Measurements from ENCODE around the gene HLA-DMA. TPM values are rescaled to one million over a fixed set of nuclear protein-coding genes. Genes with fewer than 3 reads are reported as not detected.

The HLA-DMA gene
- total and polyA plus RNA-seq, 2 of the 13 experiments (the other 11 are each of a cell fraction or from before 2014, with no cell fraction given), result 0.70 to 0.71 TPM

DNA sequence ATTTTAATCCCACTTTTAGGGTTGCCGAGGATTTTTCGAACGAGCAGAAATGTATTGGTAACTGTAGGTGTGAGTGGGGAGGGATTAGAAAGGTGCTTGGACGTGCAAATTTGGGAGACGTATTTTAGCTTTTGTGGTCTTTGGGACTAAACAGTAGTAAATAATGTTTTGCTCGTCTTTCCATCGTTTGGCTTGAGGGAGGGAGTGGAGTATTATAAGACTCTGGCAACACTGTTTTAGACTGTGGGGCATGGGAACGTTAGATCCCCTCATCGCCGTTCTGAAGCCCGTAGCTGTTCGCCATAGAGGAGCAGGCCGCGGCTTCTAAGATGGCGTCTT is 18.3 kb upstream of the HLA-DMA start (continued):
- TF ChIP-seq GABPA (IDR thresholded peaks at IDR 0.05; ENCODE audit: low read depth, low read length) (no peak), GABPA (CRISPR knock-in tag; IDR thresholded peaks at IDR 0.05; ENCODE audit: low read depth) (peak; percentile 33; the same call in 1 of the 2 replicates), ZNF747 (CRISPR knock-in tag; IDR thresholded peaks at IDR 0.05; ENCODE audit: borderline replicate concordance) (0 out of 2 replicates have a peak, but pooled peaks have one; percentile 37), ZNF775 (CRISPR knock-in tag; IDR thresholded peaks at IDR 0.05; ENCODE audit: borderline replicate concordance) (0 out of 2 replicates have a peak, but pooled peaks have one; percentile 66)

GRCh38 chr6:32970413-32971241 is 17.7 kb upstream of the HLA-DMA start:
- CTCF ChIA-PET (ENCODE audit: low intra/inter-chr PET ratio, low total read pairs), result no interaction called here
- Histone ChIP-seq H3K4me3 (replicated peaks in 1 of 3; ENCODE audit: insufficient read depth in 1 of 3, low read depth in 2 of 3, low read length in 3 of 3) (peak overlapping the region; percentile 75 to 96 (median 78)), H4K20me1 (ENCODE audit: insufficient read depth, low read length) (peaks cover 36% of the 10 kb centered on the region), H2AFZ (ENCODE audit: low read length) (no peak overlapping the region), H3K9ac (ENCODE audit: insufficient read depth, low read depth, low read length) (peak overlapping the region; percentile 100), H3K27ac (ENCODE audit: extremely low read length, insufficient read depth, low read length) (peak overlapping the region; percentile 99), H3K9me3 (ENCODE audit: low read length) (no peaks in the 10 kb centered on the region), H3K4me2 (ENCODE audit: low read depth, low read length) (peak overlapping the region; percentile 99), H3K4me1 (ENCODE audit: insufficient read depth, low read length) (peaks cover 47% of the 10 kb centered on the region), H3K79me2 (ENCODE audit: insufficient read depth, low read length) (peaks cover 75% of the 10 kb centered on the region), H3K36me3 (replicated peaks in 1 of 2; ENCODE audit: control insufficient read depth in 1 of 2, insufficient read depth in 2 of 2, low read length in 2 of 2) (peaks cover 13 to 33% of the 10 kb centered on the region in 2 experiments), H3K27me3 (ENCODE audit: control insufficient read depth in 1 of 2, insufficient read depth in 2 of 2, low read length in 2 of 2) (peaks cover 0 to 4% of the 10 kb centered on the region in 2 experiments; a peak in 1 of 5 replicates)
- whole genome bisulfite sequencing (ENCODE audit: low lambda C conversion rate), result 2% methylated on average over 39 of the region's 43 CpGs
- in situ Hi-C loops (cut with HindIII; ENCODE audit: extremely low pct_ligation_motif_present, low pct_unique_long_range_greater_than_20kb), result loop anchor here (5.0 to 25.0 kb wide), 2 partner anchors 778 to 1058 kb away; partner anchors contain the start of genes GPSM3, PBX2 and ZBTB12
- intact Hi-C loops (cut with micrococcal nuclease; ENCODE audit: unreplicated experiment), result loop anchor here (5.0 kb wide), 1 partner anchor 227 kb away; no protein-coding TSS in a partner anchor
- peak; percentile 4 for ATAC-seq
- BruUV-seq (replicated peaks), result no TSS peak
- FAIRE-seq, result peak; percentile 32
- DNase-seq (ENCODE audit: low spot score), result peak; percentile 77
- POLR2A ChIA-PET, result interaction anchor here (0.6 to 10.5 kb wide), 32 partner anchors 11 to 1428 kb away, joined by 3 to 305 read pairs (median 7); partner anchors contain the start of genes AGPAT1, ATF6B, BAG6 and CUTA
- TF ChIP-seq, protein P1, sequence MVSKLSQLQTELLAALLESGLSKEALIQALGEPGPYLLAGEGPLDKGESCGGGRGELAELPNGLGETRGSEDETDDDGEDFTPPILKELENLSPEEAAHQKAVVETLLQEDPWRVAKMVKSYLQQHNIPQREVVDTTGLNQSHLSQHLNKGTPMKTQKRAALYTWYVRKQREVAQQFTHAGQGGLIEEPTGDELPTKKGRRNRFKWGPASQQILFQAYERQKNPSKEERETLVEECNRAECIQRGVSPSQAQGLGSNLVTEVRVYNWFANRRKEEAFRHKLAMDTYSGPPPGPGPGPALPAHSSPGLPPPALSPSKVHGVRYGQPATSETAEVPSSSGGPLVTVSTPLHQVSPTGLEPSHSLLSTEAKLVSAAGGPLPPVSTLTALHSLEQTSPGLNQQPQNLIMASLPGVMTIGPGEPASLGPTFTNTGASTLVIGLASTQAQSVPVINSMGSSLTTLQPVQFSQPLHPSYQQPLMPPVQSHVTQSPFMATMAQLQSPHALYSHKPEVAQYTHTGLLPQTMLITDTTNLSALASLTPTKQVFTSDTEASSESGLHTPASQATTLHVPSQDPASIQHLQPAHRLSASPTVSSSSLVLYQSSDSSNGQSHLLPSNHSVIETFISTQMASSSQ (IDR thresholded peaks at IDR 0.05; ENCODE audit: low read depth), result no peak
- TF ChIP-seq, protein P1 (CRISPR knock-in tag; IDR thresholded peaks at IDR 0.05; ENCODE audit: borderline replicate concordance), result no peak
- TF ChIP-seq AHDC1 (CRISPR knock-in tag; IDR thresholded peaks at IDR 0.05; ENCODE audit: borderline replicate concordance), result no peak
- peak; percentile 4; the same call in 1 of the 2 replicates for TF ChIP-seq BRD4 (CRISPR knock-in tag; IDR thresholded peaks at IDR 0.05)
- TF ChIP-seq ADNP (CRISPR knock-in tag; IDR thresholded peaks at IDR 0.05), result no peak
- TF ChIP-seq, protein P2, sequence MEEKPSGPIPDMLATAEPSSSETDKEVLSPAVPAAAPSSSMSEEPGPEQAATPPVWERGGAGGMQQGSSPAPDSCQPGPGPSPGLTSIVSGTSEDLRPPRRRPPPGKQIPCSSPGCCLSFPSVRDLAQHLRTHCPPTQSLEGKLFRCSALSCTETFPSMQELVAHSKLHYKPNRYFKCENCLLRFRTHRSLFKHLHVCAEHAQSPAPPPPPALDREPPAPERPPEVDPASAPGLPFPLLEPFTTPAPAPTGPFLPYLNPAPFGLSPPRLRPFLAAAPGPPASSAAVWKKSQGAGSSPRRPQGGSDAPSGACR (CRISPR knock-in tag; IDR thresholded peaks at IDR 0.05), result no peak; the same call in 1 of the 2 replicates
- no peak for TF ChIP-seq ZNF678 (CRISPR knock-in tag; IDR thresholded peaks at IDR 0.05)
